IMR-90 (cell line): ENCODE data around the gene PSMB5. TPM values are rescaled to one million over a fixed set of nuclear protein-coding genes. Genes with fewer than 3 reads are reported as not detected.

Source experiments
- ATAC-seq: fragments of 200-7000 bp; cut with Tn5 transposase; 2 replicates; pipeline ENCODE4 v1.9.1; 2020; ENCODE audit warnings: low read depth, mild to moderate bottlenecking, moderate library complexity
- BruUV-seq: library from RNA; stranded (reverse); fragments of 400-500 nt; replicated peaks from 2 replicates; lab custom pipeline; 2021; lab: Mats Ljungman, UMichigan
- CTCF ChIA-PET: fragments of 300-600 bp; formaldehyde crosslinking; extraction: SDS; loops from one replicate; lab custom pipeline; 2021; ENCODE audit warnings: antibody characterized with exemption; lab: Yijun Ruan, JAX
- POLR2A ChIA-PET: fragments of 300-600 bp; sonication (Branson Sonifier 250); formaldehyde crosslinking; loops from one replicate; lab custom pipeline; 2022; ENCODE audit warnings: antibody characterized with exemption; ENCODE audit not compliant: unreplicated experiment; lab: Charles Lee
- DNase-seq: peaks from one replicate; pipeline ENCODE4 v3.0.0; 2013
- H2AFZ ChIP-seq: replicated peaks from 2 replicates; pipeline ENCODE3; 2013; ENCODE audit warnings: low read length, mild to moderate bottlenecking; ENCODE audit not compliant: poor library complexity
- H2AK5ac ChIP-seq: 2 replicates; pipeline ENCODE4 v1.6.1; 2013; ENCODE audit warnings: low read depth, low read length, inconsistent platforms
- H2AK9ac ChIP-seq: replicated peaks from 2 replicates; pipeline ENCODE3; 2013; ENCODE audit warnings: mild to moderate bottlenecking, low read depth, low read length, moderate library complexity; ENCODE audit not compliant: poor library complexity
- H2BK120ac ChIP-seq: 2 replicates; pipeline ENCODE4 v1.6.1; 2013; ENCODE audit warnings: low read depth, low read length, inconsistent platforms
- H2BK15ac ChIP-seq: 3 replicates; pipeline ENCODE4 v1.6.1; 2013; ENCODE audit warnings: low read depth, low read length, inconsistent platforms
- H2BK20ac ChIP-seq: 2 replicates; pipeline ENCODE4 v1.6.1; 2013; ENCODE audit warnings: low read depth, mild to moderate bottlenecking, inconsistent platforms, low read length, moderate library complexity
- H2BK5ac ChIP-seq: 2 replicates; pipeline ENCODE4 v1.6.1; 2013; ENCODE audit warnings: mild to moderate bottlenecking, low read depth, low read length, inconsistent platforms; ENCODE audit not compliant: poor library complexity, severe bottlenecking
- H3K14ac ChIP-seq: replicated peaks from 2 replicates; pipeline ENCODE4 v1.6.1; 2013; ENCODE audit warnings: low read depth, low read length, inconsistent platforms
- H3K18ac ChIP-seq: 2 replicates; pipeline ENCODE4 v1.6.1; 2013; ENCODE audit warnings: low read depth, low read length, control low read depth
- H3K23ac ChIP-seq: 2 replicates; pipeline ENCODE4 v1.6.1; 2013; ENCODE audit warnings: low read depth, low read length, inconsistent platforms
- H3K27ac ChIP-seq: 2 replicates; pipeline ENCODE4 v1.5.1; 2013; ENCODE audit warnings: mild to moderate bottlenecking, control low read depth, low read length; ENCODE audit not compliant: insufficient read depth
- H3K27me3 ChIP-seq: 2 replicates; pipeline ENCODE4 v1.6.1; 2013; ENCODE audit warnings: low read length; ENCODE audit not compliant: control insufficient read depth, insufficient read depth
- H3K36me3 ChIP-seq: 2 replicates; pipeline ENCODE4 v1.6.1; 2013; ENCODE audit warnings: low read length, mixed read lengths; ENCODE audit not compliant: control insufficient read depth, insufficient read depth
- H3K4ac ChIP-seq: 2 replicates; pipeline ENCODE4 v1.6.1; 2013; ENCODE audit warnings: low read depth, low read length, inconsistent platforms
- H3K4me1 ChIP-seq: 2 replicates; pipeline ENCODE4 v1.6.1; 2013; ENCODE audit warnings: low read length, mixed read lengths; ENCODE audit not compliant: control insufficient read depth, insufficient read depth
- H3K4me2 ChIP-seq: 2 replicates; pipeline ENCODE4 v1.6.1; 2013; ENCODE audit warnings: low read depth, mild to moderate bottlenecking, control low read depth, low read length, moderate library complexity
- H3K4me3 ChIP-seq: 2 replicates; pipeline ENCODE4 v1.5.1; 2013; ENCODE audit warnings: low read depth, mild to moderate bottlenecking, control low read depth, low read length, moderate library complexity; ENCODE audit not compliant: insufficient read depth
- H3K56ac ChIP-seq: 2 replicates; pipeline ENCODE4 v1.6.1; 2013; ENCODE audit warnings: low read length, inconsistent platforms; ENCODE audit not compliant: insufficient read depth; ENCODE audit errors: extremely low read depth
- H3K79me1 ChIP-seq, 2 experiments: 2 replicates each; pipeline ENCODE4 v1.6.1; 2013; ENCODE audit warnings: low read length in 2 of 2, inconsistent platforms in 1 of 2, low read depth in 1 of 2
- H3K9ac ChIP-seq: 2 replicates; pipeline ENCODE4 v1.6.1; 2013; ENCODE audit warnings: low read depth, low read length, control low read depth
- H3K9me1 ChIP-seq: 2 replicates; pipeline ENCODE4 v1.6.1; 2013; ENCODE audit warnings: low read length, inconsistent platforms; ENCODE audit not compliant: insufficient read depth
- H3K9me3 ChIP-seq: 2 replicates; pipeline ENCODE4 v1.6.1; 2013; ENCODE audit warnings: low read length; ENCODE audit not compliant: control insufficient read depth, insufficient read depth
- H4K20me1 ChIP-seq: 2 replicates; pipeline ENCODE4 v1.6.1; 2013; ENCODE audit warnings: low read length, inconsistent platforms; ENCODE audit not compliant: insufficient read depth
- H4K5ac ChIP-seq: 2 replicates; pipeline ENCODE4 v1.6.1; 2013; ENCODE audit warnings: mild to moderate bottlenecking, low read depth, low read length, control low read depth
- H4K8ac ChIP-seq, 2 experiments: 2 replicates each; pipeline ENCODE4 v1.6.1; 2013; ENCODE audit warnings: low read depth in 2 of 2, low read length in 2 of 2, control low read depth in 1 of 2, inconsistent platforms in 1 of 2
- H4K91ac ChIP-seq: 2 replicates; pipeline ENCODE4 v1.6.1; 2013; ENCODE audit warnings: low read depth, low read length, inconsistent platforms; ENCODE audit not compliant: insufficient read depth
- BHLHE40 ChIP-seq: fragments of 150-350 bp; IDR thresholded peaks from 2 replicates; pipeline ENCODE4 v1.6.1; 2016; ENCODE audit warnings: mild to moderate bottlenecking, low read depth, low read length
- WGBS, 2 experiments: methylation state at CpG; one replicate each; pipeline versions ENCODE4 v1.1.5 to v1.1.7; 2013; ENCODE audit warnings: missing lambda C conversion rate in 2 of 2; ENCODE audit not compliant: insufficient read length in 1 of 2; ENCODE audit errors: extremely low coverage in 2 of 2; 5-methylcytosine and 5-hydroxymethylcytosine counted together
- dilution Hi-C: fragments of 300-500 bp; cut with HindIII; formaldehyde crosslinking; loops from one replicate; pipeline ENCODE4 v1.14.3; 2018; ENCODE audit warnings: low sequenced_read_pairs; ENCODE audit not compliant: unreplicated experiment
- in situ Hi-C: fragments of 300-500 bp; cut with MboI; formaldehyde crosslinking; loops from 3 replicates; pipeline ENCODE4 v1.14.3; 2019; ENCODE audit warnings: low sequenced_read_pairs, inconsistent platforms, mixed read lengths
- intact Hi-C: fragments of 100-400 bp; cut with micrococcal nuclease; formaldehyde crosslinking; loops from 2 replicates; pipeline ENCODE4 v1.10.0; 2022
- polyA plus RNA-seq, 3 experiments: library from polyadenylated mRNA; depleted of rRNA; stranded (reverse); fragments of >200 nt; gene quantifications; 2 replicates each; pipeline ENCODE4 v1.2.3, GENCODE V29; 2012; ENCODE audit warnings: low replicate concordance in 1 of 3
- total RNA-seq: library from RNA; depleted of rRNA; stranded (reverse); fragments of >200 nt; gene quantifications from 2 replicates; pipeline ENCODE4 v1.2.3, GENCODE V29; 2012

Gene PSMB5
- total and polyA plus RNA-seq, 2 of the 4 experiments (the other 2 are of a cell fraction): 310 to 321 TPM

- 0 out of 2 replicates have a peak overlapping the region, but pooled peaks have one; percentile 26 for H3K27ac ChIP-seq
- TF ChIP-seq BHLHE40: no peak
- no peaks in the 10 kb centered on the region for H4K20me1 ChIP-seq
- POLR2A ChIA-PET: no interaction called here
- CTCF ChIA-PET: interaction anchor here (1.2 kb wide), 1 partner anchor 12 kb away, joined by 3 read pairs; no protein-coding TSS in a partner anchor
- peak overlapping the region; percentile 56; the same call in 1 of the 2 replicates for H3K4ac ChIP-seq
- H3K36me3 ChIP-seq: no peaks in the 10 kb centered on the region
- no CpG with 5 or more reads among the region's 8 CpGs for WGBS, 2 experiments
- no peak overlapping the region for H2AK5ac ChIP-seq
- H2BK120ac ChIP-seq: no peak overlapping the region
- peak overlapping the region; percentile 21 for H2AK9ac ChIP-seq
- in situ Hi-C loops: no loop called here
- ATAC-seq: no peak
- H2BK15ac ChIP-seq: no peak overlapping the region
- dilution Hi-C loops: no loop called here
- peak overlapping the region; percentile 37; the same call in 1 of the 2 replicates for H3K56ac ChIP-seq
- H3K4me1 ChIP-seq: peaks cover 2% of the 10 kb centered on the region; the same call in 1 of the 2 replicates
- peak overlapping the region; percentile 27; the same call in 1 of the 2 replicates for H4K91ac ChIP-seq
- no peak overlapping the region for H2BK20ac ChIP-seq
- peak overlapping the region; percentile 89; the same call in 1 of the 2 replicates for H4K5ac ChIP-seq
- peak overlapping the region; percentile 6; the same call in 1 of the 2 replicates for H3K23ac ChIP-seq
- H3K4me3 ChIP-seq: peak overlapping the region; percentile 58; the same call in 1 of the 2 replicates
- H4K8ac ChIP-seq: peak overlapping the region; percentile 48 to 83
- H3K14ac ChIP-seq: peak overlapping the region; percentile 11; the same call in 1 of the 2 replicates
- intact Hi-C loops: no loop called here
- 0 out of 2 replicates have a peak overlapping the region, but pooled peaks have one; percentile 53 for H3K18ac ChIP-seq
- H2AFZ ChIP-seq: no peak overlapping the region
- H3K9me3 ChIP-seq: no peaks in the 10 kb centered on the region
- no peaks in the 10 kb centered on the region for H3K27me3 ChIP-seq
- no peak for DNase-seq
- peak overlapping the region; percentile 64 for H3K9ac ChIP-seq
- H3K4me2 ChIP-seq: peak overlapping the region; percentile 88
- peaks cover 3% of the 10 kb centered on the region; the same call in 1 of the 2 replicates for H3K9me1 ChIP-seq
- BruUV-seq: no TSS peak
- H2BK5ac ChIP-seq: peak overlapping the region; percentile 25
- H3K79me1 ChIP-seq: peaks cover 0 to 12% of the 10 kb centered on the region in 2 experiments; a peak in 3 of 4 replicates
These were observed 25.2 kb downstream of the PSMB5 start for GRCh38 chr14:23009483-23009938.
